ENCODE results near the gene FGL2.
"Not testable (repeated sequence)": the region's sequence is repeated elsewhere in the genome, so short reads cannot be mapped to it uniquely, and the experiment has no call there.

The FGL2 gene, protein sequence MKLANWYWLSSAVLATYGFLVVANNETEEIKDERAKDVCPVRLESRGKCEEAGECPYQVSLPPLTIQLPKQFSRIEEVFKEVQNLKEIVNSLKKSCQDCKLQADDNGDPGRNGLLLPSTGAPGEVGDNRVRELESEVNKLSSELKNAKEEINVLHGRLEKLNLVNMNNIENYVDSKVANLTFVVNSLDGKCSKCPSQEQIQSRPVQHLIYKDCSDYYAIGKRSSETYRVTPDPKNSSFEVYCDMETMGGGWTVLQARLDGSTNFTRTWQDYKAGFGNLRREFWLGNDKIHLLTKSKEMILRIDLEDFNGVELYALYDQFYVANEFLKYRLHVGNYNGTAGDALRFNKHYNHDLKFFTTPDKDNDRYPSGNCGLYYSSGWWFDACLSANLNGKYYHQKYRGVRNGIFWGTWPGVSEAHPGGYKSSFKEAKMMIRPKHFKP

GRCh38 chr7:77199013-77199966 is at the start of gene FGL2:
TSS of gene FGL2 (minus strand) at chr7:77199819. CDS start at chr7:77199793, 26 bp downstream.
- peak; percentile 67 for DNase-seq

DNA sequence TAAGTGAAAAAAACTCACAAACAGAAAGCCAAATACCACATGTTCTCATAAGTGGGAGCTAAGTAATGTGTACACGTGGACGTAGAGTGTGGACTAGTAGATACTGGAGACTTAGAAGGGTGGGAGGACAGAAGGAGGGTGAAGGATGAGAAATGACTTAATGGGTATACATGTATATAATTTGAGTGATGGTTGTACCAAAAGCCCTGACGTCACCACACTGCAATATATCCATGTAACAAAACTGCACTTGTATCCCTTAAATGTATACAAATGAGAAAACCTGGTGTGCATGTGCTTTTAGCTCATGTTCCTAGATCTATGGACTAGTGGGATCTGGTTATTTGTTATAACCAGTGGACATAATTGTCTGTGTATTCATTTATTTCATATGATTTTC is 48.5 kb upstream of the FGL2 start:
- DNase-seq = no peak

- DNase-seq = peak; percentile 85
These were observed 47.7 kb upstream of the FGL2 start for GRCh38 chr7:77247206-77247850.

DNA sequence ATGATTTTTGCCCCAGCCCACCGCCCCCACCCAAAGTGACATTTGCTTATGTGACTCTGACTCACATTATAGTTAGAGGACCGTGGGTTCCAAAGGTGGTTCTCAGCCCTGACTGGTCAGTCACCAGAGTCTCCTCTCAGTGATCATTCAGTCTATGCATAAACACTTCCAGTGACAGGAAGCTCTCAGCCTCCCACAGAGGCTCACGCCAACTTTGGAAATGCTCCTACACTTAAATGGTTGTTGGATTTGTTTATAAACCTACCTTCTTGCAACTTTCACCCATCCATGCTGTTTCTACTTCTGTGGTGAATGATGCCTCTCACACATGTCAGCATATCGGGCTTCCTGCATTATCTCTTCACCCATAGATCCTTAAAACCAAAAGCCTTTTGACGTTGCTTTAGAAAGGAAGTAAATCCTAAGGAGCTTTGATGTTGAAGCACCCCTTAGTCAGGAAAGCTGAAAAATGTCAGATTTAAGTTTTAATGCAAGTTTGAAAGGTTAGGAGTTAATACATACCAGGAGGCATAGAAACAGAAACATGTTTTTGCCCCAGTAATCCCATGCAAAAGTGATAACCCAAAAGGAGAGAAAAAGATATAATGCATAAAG is 46.5 kb upstream of the FGL2 start:
- DNase-seq = no peak

GRCh38 chr7:77245015-77245755 is 45.6 kb upstream of the FGL2 start:
- no peak for DNase-seq

GRCh38 chr7:77244222-77244934 is 44.8 kb upstream of the FGL2 start:
- DNase-seq = no peak

DNA sequence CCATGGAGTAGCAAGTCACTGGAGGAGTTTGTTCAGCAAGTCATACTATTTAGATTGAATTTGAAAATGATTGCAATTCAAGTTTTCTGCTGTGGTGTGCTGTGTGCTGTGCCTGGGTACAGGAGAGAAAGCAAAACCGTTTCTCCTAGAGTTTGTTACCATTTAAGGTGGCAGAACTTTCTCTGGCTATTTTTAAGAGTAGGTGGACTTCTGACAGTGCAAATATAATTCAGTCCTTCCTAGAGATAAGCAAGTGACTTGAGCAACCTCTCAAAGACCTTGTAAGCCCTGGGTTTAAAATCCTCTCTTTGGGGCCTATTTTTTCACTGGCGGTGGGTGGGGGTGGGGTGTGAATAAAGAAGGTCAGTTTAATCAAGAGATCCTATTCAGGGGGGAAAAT is 42.9 kb upstream of the FGL2 start:
- no peak for DNase-seq

DNA sequence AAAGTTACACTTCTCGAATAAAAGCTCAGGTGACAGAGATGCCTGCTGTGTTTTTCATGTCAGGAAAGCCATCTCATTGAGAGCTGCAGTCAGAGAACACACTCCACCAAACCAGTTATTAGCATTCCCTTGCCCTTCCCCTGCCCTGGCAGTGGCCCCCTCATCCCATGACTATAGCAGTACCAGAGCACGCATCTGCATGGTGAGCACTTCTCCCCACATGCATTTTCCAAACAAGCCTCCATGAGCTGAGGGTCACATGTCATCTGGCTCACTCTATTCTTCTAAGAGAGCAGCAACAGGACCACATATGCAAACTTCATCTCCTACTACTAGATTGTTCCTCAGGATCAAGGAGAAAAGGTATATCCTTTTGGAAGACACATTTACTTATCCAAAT is 42.4 kb upstream of the FGL2 start:
- DNase-seq = no peak

- no peak for DNase-seq
These were observed 39.9 kb upstream of the FGL2 start for GRCh38 chr7:77239471-77239870.

DNA sequence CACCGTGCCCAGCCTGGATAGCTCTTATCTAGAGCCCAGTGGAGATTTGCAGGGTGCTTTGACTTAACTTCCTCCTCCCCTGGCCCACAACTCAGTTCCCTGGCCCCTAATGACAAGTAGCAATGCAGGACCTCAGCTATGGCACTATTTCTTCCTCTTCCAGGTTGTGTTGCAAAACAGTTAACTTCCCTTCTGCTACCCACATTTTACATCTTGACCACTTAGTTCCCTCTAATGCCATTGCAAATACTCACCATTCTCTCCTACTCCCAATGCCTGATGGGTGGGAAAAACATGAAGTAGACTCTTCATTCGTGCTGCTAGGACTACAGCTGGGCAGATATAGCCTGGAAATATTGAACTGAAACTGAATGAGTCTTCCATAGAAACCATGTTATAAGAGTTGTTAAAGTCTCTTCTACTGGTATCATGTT is 39.1 kb upstream of the FGL2 start:
- DNase-seq = no peak

DNA sequence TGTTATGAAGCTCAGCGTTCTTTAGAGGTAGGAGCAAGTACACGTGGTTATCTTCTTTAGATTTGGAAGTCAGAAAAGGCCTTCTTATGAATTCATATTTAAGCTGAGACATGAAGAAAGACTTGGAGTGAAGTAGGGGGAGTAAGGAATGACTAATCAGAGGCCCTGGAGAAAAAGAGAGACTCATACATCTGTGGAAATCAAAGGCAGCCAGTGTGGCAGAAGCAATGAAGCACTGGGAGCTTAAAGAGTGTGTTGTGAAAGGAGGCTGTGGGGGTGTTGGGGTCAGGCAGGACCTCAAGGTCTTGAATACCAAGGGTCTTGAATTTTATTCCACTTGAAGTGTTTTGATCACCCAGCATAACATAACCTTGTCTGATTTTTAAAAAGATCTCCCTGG is 35.7 kb upstream of the FGL2 start:
- DNase-seq = no peak

GRCh38 chr7:77232467-77232866 is 32.8 kb upstream of the FGL2 start:
- DNase-seq = no peak

- DNase-seq = not testable (repeated sequence)
These were observed 29.2 kb upstream of the FGL2 start for GRCh38 chr7:77228795-77229194.

- DNase-seq = no peak
These were observed 26.8 kb upstream of the FGL2 start for GRCh38 chr7:77226357-77226839.

DNA sequence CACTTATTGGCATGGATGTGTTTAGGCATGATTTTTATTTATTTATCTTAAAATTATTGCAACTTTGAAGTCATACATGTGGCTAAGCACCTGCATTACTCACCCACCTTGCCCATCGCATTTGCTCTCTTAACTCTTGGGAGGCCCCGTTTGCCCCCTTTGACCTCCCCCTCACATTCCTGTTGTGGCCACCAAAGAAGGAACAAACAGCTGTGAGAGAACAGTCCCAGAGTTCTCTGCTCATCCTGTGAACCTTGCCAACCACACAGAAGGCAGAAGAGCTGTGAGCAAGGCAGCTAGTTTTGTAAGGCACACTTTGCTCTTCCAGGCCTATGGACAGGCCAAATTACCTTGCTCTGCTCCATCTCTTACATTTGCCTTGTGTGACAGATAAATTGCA is 23.6 kb upstream of the FGL2 start:
- no peak for DNase-seq

- DNase-seq = no peak
These were observed 23.2 kb upstream of the FGL2 start for GRCh38 chr7:77222819-77223218.

GRCh38 chr7:77222065-77222464 is 22.4 kb upstream of the FGL2 start:
- DNase-seq = no peak

DNA sequence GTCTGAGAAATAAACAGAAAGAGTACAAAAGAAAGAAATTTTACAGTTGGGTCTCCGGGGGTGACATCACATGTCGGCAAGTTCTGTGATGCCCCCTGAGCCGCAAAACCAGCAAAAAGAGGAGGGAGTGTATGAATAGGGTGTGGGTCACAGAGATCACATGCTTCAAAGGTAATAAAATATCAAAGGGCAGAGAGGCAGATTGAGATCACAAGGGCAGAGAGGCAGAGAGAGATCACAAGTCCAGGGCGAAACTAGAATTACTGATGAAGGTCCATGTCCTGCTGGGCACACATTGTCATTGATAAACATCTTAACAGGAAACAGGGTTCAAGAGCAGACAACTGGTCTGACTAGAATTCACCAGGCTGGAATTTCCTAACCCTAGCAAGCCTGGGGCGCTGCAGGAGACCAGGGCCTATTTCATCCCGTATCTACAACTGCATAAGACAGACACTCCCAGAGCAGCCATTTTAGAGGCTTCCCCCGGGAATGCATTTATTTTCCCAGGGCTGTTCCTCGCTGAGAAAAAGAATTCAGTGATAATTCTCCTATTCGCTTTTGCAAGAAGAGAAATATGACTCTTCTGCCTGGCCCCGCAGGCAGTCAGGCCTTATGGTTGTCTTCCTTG is 20.2 kb upstream of the FGL2 start:
- not testable (repeated sequence) for DNase-seq

DNA sequence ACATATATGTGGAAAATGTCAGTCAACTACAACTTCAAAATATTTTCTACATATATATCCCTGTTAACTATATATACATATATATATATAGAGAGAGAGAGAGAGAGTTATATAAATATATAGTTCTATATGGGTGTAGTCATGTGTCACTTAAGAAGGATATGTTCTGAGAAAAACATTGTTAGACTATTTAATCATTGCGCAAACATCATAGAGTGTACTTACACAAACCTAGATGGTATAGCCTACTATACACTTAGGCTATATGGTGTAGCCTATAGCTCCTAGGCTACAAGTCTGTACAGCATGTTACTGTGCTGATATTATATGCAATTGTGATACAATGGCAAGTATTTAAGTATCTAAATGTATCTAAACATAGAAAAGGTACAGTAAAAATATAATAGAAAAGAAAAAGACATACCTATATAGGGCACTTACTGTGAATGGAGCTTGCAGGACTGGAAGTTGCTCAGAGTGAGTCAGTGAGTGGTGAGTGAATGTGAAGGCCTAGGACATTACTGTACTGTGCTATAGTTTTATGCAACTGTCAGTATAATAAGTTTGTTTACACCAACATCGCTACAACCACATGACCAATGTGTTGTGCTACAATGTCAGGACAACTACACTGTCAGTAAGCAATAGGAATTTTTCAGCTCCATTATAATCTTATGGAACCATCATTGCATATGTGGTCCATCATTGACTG is 18.0 kb upstream of the FGL2 start:
- no peak for DNase-seq

Measured in islet precursor cell (in vitro differentiated cells).